NCI-H2196 treated with DMSO at 0.1 percent for 48 hours (cell line): ENCODE measurements around the gene PDLIM7.

Experiments
- DNase-seq: peaks from one replicate; lab custom pipeline; 2025; ENCODE audit not compliant: unreplicated experiment; lab: John Stamatoyannopoulos, UW

Gene PDLIM7

DNA sequence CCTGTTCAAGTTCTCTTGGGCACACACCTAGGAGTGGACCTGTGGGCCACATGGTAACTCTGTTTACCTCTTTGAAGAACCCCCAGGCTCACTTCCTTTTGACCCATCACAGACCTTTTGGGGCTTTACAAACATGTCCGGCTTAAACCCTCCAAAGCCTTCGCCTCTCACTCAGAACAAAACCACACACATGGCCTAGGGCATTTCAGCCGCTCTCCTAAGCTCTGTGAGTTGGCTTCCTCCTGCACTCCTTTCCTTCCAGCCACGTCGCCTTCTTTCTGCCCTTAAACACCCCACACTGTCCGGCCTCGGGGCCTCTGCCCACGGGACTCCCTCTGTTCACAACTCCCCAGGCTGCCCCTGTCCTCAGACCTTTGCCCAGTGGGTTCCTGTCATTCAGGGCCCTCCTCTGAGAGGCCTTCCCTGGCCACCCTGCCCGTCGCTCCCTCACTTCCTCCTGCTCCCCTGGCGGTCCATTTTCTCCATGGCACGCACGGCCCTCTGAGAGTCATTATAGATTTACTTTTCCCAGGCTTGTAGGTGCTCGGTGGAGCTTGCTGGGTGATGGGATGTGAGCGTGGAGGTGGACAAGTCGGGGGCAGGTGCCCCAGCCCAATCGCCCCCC, 10.3 kb upstream of the PDLIM7 start:
- DNase-seq: no peak

DNA sequence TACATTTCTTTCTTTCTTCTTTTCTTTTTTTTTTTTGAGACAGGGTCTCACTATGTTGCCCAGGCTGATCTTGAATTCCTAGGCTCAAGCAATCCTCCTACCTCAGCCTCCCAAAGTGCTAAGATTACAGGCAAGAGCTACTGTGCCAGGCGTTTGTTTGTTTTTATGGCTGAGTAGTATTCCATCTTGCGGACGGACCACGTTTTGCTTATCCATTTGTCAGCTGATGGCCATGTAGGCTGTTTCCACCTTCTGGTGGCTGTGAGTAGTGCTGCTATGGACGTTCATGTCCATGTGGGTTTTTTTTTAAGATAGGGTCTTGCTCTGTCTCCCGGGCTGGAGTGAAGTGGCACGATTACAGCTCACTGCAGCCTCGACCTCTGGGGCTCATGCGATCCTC, 9.8 kb upstream of the PDLIM7 start:
- DNase-seq: no peak

- no peak for DNase-seq
Measured at GRCh38 chr5:177505075-177505474, 7.7 kb upstream of the PDLIM7 start.

DNA sequence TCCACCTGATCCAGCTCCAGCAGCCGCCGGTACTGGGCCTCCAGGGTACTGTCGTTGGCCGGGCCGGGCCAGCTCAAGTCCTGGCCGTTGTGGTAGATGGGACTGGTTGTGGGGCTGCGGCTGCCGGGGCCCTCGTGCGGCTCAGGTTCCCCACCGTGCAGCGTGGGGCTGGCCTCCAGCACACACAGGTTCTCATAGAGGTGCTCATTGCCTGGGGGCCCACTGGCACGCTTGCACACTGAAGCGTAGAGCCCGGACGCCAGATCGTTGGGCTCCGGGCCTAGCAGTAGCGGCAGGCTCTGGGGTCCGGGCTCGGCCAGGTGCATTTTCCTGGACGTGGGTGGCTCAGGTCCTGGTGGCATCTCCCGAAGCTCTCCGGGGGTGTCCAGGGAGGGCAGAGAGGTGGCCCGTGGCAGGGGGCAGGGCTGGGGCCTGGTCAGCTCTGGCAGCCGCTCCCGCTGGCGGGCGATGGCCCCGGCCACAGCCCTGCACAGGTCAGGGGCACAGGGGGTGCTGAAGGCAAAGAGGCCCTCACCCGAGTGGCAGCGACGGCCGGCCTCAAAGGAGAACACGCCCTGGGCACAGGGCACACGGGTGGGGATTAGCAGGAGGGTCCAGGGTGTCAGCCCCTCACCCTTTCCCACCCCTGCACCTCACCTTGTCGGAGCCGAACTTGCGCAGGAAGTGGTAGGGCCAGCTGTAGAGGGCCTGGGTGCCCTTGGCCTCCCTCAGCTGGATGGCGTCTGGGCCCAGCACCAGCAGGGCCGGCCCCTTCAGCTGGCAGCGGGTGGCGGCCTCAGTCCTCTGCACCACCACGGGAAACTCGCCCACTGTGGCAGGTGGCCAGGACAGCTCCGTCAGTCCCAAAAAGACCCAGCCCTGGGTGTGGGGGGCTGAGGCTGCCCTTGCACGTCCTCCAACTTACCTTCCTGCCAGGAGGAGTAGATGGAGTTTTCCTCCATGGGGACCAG, 7.0 kb upstream of the PDLIM7 start:
- no peak for DNase-seq

- no peak for DNase-seq
Measured at GRCh38 chr5:177503351-177504085, 6.1 kb upstream of the PDLIM7 start.

GRCh38 chr5:177502886-177503285, 5.5 kb upstream of the PDLIM7 start:
- no peak for DNase-seq

GRCh38 chr5:177501874-177502678, 4.7 kb upstream of the PDLIM7 start:
- no peak for DNase-seq

DNA sequence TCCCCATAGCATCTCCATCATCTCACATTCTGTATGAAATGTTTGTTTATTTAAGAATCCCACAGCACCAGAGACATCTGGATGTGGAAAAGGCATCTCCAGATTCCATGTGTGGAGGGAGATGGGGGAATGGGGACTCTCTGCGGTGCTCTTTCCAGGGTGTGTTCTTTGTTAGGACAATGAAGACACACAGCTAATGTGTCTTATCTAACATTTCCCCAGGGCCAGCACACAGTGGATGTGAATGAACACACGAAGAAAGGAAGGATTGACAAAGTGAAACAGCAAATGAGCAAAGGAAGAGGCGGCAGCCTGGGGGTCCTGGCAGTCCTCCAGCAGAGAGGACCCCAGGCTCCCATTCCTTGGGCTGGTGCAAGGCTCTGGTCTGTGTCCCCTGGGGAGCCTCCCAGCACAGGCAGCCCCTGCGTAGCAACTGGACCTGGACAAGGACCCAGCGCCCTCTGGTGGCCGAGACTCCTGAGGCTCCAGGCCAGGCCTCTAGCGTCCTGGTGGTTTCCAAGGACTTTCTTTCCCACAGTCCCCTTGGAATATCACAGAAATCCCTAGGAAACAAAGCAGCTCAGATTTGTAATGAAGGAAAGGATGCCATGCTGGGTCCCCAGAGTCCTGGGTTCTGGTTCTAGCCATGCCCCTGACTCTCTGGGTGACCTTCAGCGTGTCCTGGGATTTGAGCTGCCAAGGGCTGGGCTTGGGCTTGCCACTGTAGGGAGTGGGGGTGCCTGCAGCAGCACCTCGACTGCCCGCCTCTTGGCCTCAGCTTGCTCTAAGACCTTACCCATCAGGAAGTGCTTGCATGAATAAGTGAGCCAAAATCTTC, 3.5 kb upstream of the PDLIM7 start:
- DNase-seq: peak; percentile 64

DNA sequence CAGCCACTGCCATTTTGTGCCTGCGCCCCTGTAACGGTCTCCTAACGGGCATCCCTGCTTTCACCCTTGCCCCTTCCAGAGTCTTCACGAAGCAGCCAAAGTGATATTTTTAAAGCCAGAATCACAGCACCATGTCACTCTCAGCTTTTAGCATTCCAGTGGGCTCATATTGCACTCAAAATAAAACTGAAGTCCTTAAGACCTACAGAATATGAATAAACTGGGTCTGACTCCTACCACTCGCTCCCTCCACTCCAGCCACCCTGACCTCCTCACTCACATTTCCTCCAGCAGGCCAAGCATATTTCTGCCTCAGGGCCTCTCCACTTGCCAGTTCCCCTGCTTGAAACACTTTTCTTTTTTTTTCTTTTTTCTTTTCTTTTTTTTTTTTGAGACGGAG, 2.4 kb upstream of the PDLIM7 start:
- no peak for DNase-seq

DNA sequence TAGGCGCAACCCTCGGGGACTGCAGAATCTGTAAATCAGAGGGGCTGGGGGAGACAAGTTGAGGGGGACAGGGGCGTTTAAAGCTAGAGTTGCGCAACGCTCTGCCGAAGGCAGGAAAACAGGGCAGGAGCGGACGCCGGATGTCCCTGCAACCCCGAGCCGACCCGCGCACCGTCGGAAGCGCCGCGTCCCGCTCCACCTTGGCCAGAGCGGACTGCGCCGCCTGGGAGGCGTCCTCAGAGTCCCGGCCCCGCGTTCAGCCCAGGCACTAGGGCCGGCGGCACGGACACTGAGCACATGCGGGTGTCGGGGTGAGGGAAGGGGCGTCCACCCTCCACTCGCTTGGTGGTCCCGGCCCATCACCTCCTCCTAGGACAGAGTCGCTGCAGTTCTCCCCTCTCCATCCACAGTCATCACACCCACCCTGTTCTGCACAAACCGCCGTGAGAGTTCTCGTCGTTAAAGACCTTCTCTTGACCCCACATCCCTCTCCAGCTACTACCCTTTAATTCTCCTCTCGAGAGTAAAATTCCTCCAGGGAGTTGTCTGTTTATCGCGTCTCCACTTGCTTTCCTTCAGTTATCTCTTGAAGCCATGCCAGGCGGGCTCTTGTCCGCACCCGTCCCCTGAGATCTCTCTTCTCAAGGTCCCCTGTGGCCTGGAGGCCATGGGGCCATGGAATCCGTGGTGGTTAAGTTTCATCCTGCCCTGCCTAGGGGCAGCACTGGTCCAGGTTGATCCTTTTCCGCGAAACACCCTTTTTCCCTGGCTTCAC, 796 bp upstream of the PDLIM7 start:
- no peak for DNase-seq

DNA sequence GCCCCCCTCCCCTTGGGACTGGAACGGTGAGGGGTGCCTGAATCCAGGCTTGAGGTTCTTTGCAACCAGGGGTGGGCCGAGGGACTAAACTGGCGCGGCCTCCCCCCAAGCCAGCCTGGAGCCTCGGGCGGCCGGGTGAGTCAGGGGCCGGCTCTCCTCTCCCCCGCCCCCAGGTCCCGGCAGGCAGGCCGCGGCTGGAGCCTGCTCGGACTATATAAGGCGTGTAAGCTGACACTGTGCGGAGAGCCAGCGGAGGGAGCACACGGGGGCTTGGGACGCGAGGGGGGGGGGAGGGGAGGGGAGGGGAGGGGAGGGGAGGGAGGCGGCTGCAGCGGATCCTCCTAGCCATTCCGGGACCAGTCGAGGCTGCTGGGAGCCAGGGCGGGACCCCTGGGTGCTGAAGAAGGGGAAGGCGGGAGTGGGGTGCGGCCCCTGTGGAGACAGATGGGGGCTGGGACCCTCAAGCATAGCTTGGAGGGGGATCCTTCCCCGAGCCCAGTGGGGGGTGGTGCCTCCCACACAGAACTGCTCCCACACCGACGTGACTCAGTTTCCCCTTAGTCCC, 595 bp downstream of the PDLIM7 start:
- DNase-seq: peak; percentile 20

DNA sequence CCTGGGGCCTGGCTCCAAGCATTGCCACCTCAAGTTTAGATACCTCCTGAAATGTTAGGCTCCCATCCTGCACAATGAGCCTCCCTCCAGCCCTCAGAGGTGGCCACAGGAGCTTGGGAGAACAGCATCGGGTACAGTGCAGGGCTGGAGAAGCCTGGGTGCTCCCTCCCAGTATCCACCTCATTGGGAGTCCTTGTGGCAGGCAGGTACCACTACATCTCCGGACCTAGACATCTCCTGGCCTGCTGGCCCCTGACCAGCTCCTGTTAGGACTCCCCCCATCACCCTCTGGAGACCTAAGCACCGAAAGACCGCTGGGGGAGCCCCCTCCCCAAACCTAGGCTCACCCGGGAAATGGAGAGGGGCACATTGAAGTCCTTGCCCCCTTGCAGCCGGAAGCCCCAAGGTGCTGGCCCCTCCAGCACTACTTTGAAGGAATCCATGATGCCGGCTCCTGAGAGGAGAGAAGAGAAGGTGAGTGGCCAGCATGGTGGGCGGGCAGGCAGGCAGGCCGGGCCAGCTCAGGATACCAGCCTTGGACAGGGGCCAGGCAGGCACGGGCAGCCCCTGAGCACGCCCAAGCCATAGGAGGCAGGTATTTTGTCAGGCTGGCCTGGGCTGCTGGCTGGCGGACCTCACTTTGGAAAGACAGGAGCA, 1.2 kb downstream of the PDLIM7 start:
- DNase-seq: peak; percentile 38

GRCh38 chr5:177495243-177496060, 2.0 kb downstream of the PDLIM7 start:
- no peak for DNase-seq

DNA sequence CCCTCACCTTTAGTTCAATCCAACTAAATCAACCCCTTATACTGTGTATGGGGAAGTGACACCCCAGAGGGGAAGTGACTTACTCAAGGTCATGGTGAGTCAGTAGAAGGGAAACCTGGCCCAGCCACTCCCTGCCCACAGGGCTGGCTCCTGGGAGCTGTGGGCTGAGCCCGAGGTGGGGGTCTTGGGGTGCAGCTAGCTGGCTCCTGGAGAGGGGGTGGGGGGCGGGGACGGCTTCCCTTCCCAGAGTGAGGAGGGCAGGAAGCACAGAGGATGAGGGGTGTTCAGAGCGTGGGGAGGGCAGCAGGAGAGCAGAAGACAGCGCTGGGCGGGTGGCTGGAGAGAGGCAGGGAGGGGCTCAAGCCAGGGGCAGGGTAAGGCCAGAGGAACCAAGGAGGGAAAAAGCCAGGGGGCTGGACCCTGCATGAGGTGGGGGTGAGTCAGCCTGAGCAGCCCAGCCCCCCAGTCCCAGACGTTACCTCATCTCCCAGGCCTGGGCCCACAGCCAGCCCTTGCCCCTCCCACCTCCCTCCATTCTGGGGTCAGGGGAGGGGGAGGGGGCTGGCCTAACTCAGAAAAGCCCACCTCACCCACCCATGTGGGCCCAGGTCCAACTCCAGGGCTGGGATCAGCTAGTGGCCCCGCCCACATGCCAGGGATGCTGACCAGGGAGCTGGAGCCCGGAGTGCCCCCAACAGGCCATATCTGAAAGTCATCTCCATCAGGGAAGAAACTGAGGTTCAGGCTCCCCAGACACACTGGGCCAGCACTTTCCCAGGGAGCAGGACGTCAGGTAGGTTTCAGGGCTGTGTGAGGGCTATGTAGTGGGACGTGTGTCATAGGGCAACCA, 2.8 kb downstream of the PDLIM7 start:
- no peak for DNase-seq

- no peak for DNase-seq
Measured at GRCh38 chr5:177493795-177494345, 3.5 kb downstream of the PDLIM7 start.

DNA sequence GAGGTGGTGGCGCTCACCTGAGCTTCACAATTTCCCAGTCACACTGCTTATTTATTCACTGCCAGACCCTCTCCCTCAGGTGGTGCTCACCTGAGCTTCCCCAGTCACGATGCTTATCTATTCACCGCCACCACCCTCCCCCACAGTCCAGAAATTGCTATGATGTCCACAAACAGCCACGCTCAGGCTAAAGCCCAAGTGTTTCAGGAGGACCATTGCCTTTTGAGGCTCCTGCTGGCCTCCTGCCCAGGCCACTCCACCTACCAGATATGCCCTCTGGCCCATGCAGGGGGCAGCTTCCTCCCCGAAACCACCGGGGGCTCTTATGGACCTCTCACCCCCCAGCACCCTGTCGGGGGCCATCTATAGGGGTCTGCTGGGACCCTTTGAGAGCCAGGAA, 4.6 kb downstream of the PDLIM7 start:
- no peak for DNase-seq
